Epithelial cell of proximal tubule (primary cell): ENCODE data around the gene NR6A1. TPM values are rescaled to one million over a fixed set of nuclear protein-coding genes. Genes with fewer than 3 reads are reported as not detected.
"Not testable (repeated sequence)": the region's sequence is repeated elsewhere in the genome, so short reads cannot be mapped to it uniquely, and the experiment has no call there.

ENCODE experiments used
- DNase-seq: peaks from one replicate; pipeline ENCODE4 v3.0.0-alpha.2; 2011; ENCODE audit warnings: low read depth
- H3K4me3 ChIP-seq: 2 replicates; pipeline ENCODE4 v1.5.1; 2011; ENCODE audit warnings: low read depth, mild to moderate bottlenecking, low read length
- total RNA-seq: library from RNA; depleted of rRNA; stranded (reverse); fragments of >200 nt; gene quantifications from 2 replicates; pipeline ENCODE4 v1.2.3, GENCODE V29; 2015
- TF ChIP-seq, protein P1 (sequence below): conservative IDR thresholded peaks from 2 replicates; pipeline ENCODE4 v1.5.1; 2012; ENCODE audit warnings: low read depth, mild to moderate bottlenecking, low read length

Gene NR6A1
- total RNA-seq, 1 donor from 2014 or later: 2.0 TPM

DNA sequence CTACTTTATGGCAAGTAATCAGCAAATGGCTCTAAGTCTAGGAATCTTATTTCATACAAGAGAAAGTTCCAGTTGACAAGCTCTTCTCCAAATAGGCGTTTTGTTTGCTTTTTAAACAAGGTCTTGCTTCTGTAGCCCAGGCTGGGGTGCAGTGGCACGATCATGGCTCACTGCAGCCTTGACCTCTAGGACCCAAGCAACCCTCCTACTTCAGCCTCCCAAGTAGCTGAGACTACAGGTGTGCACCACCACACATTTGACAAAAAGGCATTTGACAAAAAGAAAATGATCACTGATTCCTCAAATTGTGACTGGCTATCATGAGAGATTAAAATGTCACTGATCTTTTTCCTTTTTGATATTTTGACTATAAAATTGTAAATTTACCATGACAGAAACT lies 31.8 kb downstream of the NR6A1 start:
- DNase-seq: no peak
- TF ChIP-seq, protein P1, sequence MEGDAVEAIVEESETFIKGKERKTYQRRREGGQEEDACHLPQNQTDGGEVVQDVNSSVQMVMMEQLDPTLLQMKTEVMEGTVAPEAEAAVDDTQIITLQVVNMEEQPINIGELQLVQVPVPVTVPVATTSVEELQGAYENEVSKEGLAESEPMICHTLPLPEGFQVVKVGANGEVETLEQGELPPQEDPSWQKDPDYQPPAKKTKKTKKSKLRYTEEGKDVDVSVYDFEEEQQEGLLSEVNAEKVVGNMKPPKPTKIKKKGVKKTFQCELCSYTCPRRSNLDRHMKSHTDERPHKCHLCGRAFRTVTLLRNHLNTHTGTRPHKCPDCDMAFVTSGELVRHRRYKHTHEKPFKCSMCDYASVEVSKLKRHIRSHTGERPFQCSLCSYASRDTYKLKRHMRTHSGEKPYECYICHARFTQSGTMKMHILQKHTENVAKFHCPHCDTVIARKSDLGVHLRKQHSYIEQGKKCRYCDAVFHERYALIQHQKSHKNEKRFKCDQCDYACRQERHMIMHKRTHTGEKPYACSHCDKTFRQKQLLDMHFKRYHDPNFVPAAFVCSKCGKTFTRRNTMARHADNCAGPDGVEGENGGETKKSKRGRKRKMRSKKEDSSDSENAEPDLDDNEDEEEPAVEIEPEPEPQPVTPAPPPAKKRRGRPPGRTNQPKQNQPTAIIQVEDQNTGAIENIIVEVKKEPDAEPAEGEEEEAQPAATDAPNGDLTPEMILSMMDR: no peak
- no peak overlapping the region for H3K4me3 ChIP-seq

DNA sequence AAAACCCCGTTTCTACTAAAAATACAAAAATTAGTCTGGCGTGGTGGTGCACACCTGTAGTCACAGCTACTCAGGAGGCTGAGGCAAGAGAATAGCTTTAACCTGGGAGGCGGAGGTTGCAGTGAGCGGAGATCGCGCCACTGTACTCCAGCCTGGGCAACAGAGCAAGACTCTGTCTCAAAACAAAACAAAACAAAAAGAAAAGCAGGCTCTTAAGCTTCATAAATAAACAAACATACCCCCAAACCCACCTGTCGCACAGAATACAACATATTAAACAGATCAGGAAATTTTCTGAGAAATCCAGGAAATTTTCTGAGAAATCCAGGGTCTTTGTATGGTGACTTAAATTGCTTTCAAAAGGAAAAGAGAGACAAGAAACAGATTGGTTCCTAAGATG lies 33.0 kb downstream of the NR6A1 start:
- H3K4me3 ChIP-seq, DNase-seq: not testable (repeated sequence)

DNA sequence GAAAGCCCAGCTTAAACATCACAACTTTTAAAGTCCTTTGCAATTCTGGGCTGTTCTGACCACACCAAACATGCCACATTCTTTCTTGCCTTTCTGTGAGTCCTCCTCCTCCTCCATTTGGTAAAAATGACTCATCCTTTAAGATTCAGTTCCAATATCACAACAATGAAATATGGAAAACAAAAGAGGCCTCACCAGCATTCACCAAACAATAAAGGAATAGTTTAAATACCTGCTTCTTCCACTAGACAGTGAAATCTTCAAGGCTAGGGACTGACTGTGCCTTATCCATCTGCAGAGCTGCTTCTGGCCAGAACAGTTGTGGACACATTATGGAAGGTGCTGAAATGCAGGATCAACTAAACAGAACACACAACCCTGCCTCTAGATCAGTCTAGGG lies 36.0 kb downstream of the NR6A1 start:
- no peak for DNase-seq
- TF ChIP-seq, protein P1: no peak
- H3K4me3 ChIP-seq: no peak overlapping the region

DNA sequence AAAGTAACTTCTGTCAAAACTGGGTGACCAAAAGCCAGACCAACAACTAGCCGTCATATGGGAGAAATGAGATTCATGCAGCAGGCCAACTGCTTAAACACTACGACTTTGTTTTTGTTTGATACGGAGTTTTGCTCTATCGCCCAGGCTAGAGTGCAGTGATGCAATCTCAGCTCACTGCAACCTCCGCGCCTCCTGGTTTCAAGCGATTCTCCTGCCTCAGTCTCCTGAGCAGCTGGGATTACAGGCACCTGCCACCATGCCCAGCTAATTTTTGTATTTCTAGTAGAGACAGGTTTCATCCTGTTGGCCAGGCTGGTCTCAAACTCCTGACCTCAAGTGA lies 36.4 kb downstream of the NR6A1 start:
- DNase-seq, H3K4me3 ChIP-seq: not testable (repeated sequence)

DNA sequence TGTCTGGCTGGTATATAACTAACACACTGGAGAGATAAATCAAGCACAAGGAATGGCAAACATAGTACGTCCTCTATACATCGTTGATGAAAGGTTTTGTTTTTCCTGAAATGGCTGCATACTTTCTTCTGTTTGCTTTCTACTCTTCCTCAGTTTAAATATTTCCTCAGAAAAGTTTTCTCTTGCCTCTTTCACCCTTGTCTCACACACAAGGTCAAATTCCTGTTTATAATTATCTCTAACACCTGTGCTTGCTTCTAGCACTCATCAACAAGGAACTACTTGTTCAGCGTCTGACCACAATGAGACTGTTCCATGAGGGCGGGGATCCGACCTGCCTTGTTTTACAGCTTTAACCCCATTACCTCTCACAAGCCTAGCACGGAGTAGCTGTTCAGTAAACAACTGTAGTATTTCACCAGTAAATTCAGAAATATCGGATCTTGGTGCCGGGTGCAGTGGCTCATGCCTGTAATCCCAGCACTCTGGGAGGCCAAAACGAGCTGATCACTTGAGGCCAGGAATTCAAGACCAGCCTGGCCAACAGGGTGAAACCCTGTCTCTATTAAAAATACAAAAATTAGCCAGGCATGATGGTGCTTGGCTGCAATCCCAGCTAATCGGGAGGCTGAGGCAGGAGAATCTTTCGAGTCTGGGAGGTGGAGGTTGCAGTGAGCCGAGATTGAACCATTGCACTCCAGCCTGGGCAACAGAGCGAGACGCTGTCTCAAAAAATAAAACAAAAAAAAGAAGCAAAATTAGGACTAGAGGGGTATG lies 37.0 kb downstream of the NR6A1 start:
- TF ChIP-seq, protein P1: no peak
- DNase-seq: no peak

DNA sequence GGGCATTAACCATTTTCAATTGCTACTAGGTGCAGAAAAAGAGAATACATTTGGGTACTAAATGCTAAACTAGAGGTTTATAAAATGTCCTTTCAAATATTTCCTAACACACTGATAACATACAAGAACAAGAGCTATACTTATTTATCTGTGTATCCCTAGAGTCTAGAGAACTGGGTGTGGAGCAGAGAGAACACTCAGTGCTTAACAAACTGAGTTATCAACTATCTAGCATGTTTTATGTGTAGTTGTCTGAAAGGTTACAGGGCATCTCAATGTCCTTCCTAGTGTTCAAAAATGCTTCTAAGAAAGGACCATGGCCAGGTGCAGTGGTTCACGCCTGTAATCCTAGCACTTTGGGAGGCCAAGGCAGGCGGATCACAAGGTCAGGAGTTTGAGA lies 40.3 kb downstream of the NR6A1 start:
- no peak overlapping the region for H3K4me3 ChIP-seq
- TF ChIP-seq, protein P1: no peak
- no peak for DNase-seq

More for the DNA sequence above, 37.0 kb downstream of the NR6A1 start:
- no peak overlapping the region for H3K4me3 ChIP-seq

DNA sequence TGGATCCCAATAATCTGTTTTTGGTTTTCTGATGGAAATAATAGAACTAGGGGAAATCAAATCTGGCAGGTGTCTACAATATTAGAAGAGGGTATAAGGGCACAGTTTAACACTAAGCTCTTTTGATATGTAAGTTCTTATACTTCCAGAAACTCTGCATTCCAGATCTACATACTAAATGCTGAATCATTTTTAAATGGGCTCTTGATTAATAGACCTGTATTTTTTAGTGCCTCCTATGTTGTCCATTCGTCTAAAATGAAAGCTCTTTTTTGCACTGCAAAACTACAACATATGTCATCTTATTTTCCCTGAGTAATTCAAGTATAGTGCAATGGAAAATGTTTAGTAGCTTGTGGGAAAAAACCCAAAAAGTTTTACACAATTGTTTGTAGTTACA lies 44.2 kb downstream of the NR6A1 start:
- no peak for DNase-seq
- TF ChIP-seq, protein P1: no peak
- no peak overlapping the region for H3K4me3 ChIP-seq

DNA sequence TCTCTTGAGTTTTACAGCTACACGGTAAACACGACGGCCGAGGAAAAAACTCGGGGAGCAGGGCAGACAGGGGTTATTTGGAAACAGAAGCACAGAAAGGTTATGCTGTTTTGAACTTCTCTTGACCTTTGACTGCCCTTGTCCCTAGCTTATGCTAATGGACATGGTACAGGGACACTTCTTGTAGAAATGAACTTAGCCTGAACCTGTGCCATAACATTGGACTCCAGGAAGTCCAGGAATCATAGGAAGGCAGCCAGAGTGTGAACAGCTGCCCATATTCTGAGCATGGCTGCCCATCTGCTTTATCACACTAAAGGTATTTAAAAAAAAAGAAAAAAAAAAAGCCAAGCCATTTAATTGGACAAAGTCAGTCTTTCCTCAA lies 46.1 kb downstream of the NR6A1 start:
- DNase-seq: no peak
- no peak overlapping the region for H3K4me3 ChIP-seq
- TF ChIP-seq, protein P1: no peak
